NT2/D1 (cell line): ENCODE data around the gene WAPL.
A peak's percentile ranks its signal among the peaks of the same experiment; 100 is the strongest.

Source experiments
- DNase-seq: peaks from one replicate; pipeline ENCODE4 v3.0.0-alpha.2; 2011; ENCODE audit warnings: low read depth, low spot score
- H3K27me3 ChIP-seq: 2 replicates; pipeline ENCODE4 v1.6.0; 2011; ENCODE audit warnings: mild to moderate bottlenecking; ENCODE audit not compliant: insufficient read length, insufficient read depth
- H3K36me3 ChIP-seq: 2 replicates; pipeline ENCODE4 v1.6.1; 2011; ENCODE audit warnings: mild to moderate bottlenecking, low read length, mixed read lengths; ENCODE audit not compliant: insufficient read depth, insufficient read length
- H3K4me1 ChIP-seq: 2 replicates; pipeline ENCODE4 v1.5.1; 2011; ENCODE audit not compliant: insufficient read depth, insufficient read length
- H3K4me3 ChIP-seq: 2 replicates; pipeline ENCODE4 v1.5.1; 2011; ENCODE audit warnings: low read depth; ENCODE audit not compliant: insufficient read length
- H3K9ac ChIP-seq: 2 replicates; pipeline ENCODE4 v1.6.0; 2011; ENCODE audit warnings: low read depth; ENCODE audit not compliant: insufficient read length
- H3K9me3 ChIP-seq: 2 replicates; pipeline ENCODE4 v1.5.1; 2011; ENCODE audit warnings: mild to moderate bottlenecking, low read length; ENCODE audit not compliant: insufficient read depth
- SUZ12 ChIP-seq: IDR thresholded peaks from 2 replicates; pipeline ENCODE4 v1.6.1; 2011; ENCODE audit not compliant: insufficient read length, insufficient read depth; ENCODE audit errors: extremely low read depth
- YY1 ChIP-seq: IDR thresholded peaks from 2 replicates; pipeline ENCODE4 v1.6.1; 2011; ENCODE audit not compliant: insufficient read length, insufficient read depth
- ZNF274 ChIP-seq: IDR thresholded peaks from 2 replicates; pipeline ENCODE4 v1.6.1; 2011; ENCODE audit warnings: mild to moderate bottlenecking, low read depth, low read length

The WAPL gene

DNA sequence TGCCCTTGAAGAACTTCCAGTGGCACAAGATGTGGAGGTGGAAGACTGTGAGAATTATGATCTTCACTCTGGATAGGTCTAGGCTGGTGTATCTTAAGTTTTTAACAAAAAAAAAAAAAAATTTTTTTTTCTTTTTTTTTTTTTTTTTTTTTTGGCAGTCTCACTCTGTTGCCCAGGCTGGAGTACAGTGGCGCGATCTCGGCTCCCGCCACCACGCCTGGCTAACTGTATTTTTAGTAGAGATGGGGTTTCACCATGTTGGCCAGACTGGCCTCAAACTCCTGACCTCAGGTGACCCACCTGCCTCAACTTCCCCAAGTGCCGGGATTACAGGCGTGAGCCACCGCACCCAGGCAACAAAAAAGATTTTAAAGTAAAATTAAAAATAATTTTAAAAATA is 37.9 kb downstream of the WAPL start:
- no peak overlapping the region for H3K9ac ChIP-seq
- TF ChIP-seq ZNF274 (no peak), YY1 (no peak), SUZ12 (no peak)
- peaks cover 18% of the 10 kb centered on the region for H3K36me3 ChIP-seq
- no peaks in the 10 kb centered on the region for H3K9me3 ChIP-seq
- H3K4me3 ChIP-seq: no peak overlapping the region
- H3K4me1 ChIP-seq: no peaks in the 10 kb centered on the region
- H3K27me3 ChIP-seq: no peaks in the 10 kb centered on the region
- DNase-seq: no peak

DNA sequence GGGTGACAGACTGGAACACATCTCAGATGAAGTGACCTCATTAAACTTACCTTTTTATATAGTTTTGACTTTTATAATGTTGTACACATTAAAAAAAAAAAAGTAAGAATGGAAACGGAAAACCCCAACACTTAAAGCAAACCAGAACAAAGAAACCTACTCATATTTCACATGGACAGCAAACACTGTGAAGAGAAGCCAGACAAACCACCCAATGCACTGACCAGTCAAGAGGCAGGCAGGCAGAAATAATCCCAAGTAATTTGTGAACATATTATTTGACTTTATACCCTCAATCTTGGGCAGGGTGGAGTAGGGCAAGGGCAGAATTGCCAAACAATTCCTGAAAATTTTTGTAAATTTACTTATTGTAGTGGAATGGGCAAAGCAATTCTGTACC is 39.8 kb downstream of the WAPL start:
- H3K4me1 ChIP-seq: no peaks in the 10 kb centered on the region
- no peaks in the 10 kb centered on the region for H3K9me3 ChIP-seq
- H3K36me3 ChIP-seq: peaks cover 11% of the 10 kb centered on the region
- TF ChIP-seq SUZ12 (no peak), ZNF274 (no peak), YY1 (no peak)
- H3K4me3 ChIP-seq: no peak overlapping the region
- no peak for DNase-seq
- no peaks in the 10 kb centered on the region for H3K27me3 ChIP-seq
- no peak overlapping the region for H3K9ac ChIP-seq

DNA sequence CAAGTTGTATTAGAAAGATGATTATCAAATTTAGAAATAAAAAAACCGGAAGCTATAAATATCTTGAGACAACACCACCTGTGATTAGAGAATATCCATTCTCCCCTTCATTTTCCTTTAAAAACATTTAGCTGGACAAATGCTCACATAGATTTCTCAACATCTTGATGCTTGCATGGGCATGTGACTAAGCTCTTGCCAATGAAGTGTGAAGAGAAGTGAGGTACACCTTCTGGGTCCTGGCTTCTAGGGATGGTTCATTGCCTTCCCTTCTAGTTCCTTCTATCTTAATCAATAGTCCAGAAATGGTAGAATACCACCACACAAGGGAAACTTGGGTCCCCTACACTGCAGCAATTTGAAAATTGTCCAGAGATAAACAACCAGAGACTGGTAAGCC is 41.0 kb downstream of the WAPL start:
- no peak overlapping the region for H3K9ac ChIP-seq
- no peaks in the 10 kb centered on the region for H3K27me3 ChIP-seq
- peaks cover 9% of the 10 kb centered on the region for H3K36me3 ChIP-seq
- H3K4me1 ChIP-seq: no peaks in the 10 kb centered on the region
- TF ChIP-seq YY1: no peak
- no peak for TF ChIP-seq ZNF274
- no peak for TF ChIP-seq SUZ12
- H3K4me3 ChIP-seq: no peak overlapping the region
- H3K9me3 ChIP-seq: no peaks in the 10 kb centered on the region
- no peak for DNase-seq

DNA sequence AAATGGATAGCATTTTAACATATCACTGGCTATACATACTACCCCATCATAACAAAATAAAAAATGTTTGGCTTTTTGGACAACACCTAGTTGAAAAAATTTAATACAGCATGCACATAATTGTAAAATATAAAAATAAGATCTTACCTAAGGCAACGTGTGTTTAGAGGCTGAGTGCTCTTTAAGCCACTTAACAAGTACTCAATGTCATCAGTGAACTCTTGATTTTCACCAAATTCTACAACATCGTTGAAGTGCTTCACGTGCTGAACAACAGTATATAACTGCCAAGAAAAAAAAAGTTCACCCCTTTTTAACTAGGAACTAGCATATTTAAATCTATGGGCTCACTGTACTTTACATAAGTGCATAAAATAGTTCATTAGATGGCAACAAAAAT is 49.5 kb downstream of the WAPL start:
- Histone ChIP-seq H3K9ac (no peak overlapping the region), H3K4me3 (no peak overlapping the region), H3K27me3 (no peaks in the 10 kb centered on the region), H3K36me3 (peaks cover 41% of the 10 kb centered on the region), H3K9me3 (no peaks in the 10 kb centered on the region), H3K4me1 (no peaks in the 10 kb centered on the region)
- TF ChIP-seq ZNF274 (no peak), SUZ12 (no peak), YY1 (no peak)
- DNase-seq: no peak

DNA sequence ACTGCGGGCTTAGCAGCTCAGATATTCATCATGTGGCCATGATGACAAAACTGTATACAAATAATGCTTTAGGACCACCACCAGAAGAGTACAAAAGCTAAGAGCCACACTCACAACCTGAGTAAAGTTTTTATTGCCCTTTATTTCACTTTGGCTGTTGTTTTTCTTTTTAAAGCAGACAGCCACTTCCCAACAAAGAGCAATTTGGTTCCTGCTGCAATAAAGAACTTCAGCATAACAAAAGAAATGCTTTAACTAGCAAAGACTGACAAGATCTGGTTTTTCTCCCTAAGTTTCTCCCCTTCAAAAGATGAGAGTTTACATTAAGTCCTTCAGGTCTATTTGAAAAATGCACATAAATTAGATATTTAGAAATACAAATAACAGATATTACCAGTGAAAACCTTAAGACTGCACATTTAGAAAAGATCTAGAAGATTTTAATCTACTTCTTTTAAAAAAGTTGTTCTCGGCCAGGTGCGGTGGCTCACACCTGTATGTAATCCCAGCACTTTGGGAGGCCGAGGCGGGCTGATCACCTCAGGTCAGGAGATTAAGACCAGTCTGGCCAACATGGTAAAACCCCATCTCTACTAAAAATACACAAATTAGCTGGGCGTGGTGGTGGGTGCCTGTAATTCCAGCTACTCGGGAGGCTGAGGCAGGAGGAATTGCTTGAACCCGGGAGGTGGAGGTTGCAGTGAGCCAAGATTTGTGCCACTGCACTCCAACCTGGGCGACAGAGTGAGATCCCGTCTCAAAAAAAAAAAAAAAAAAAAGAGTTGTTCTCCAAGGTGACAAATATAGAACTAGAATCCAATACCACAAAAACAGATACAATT is 59.4 kb downstream of the WAPL start:
- Histone ChIP-seq H3K9me3 (no peaks in the 10 kb centered on the region), H3K36me3 (peaks cover 55% of the 10 kb centered on the region), H3K4me3 (no peak overlapping the region), H3K27me3 (no peaks in the 10 kb centered on the region), H3K9ac (no peak overlapping the region), H3K4me1 (no peaks in the 10 kb centered on the region)
- no peak for TF ChIP-seq SUZ12
- no peak for TF ChIP-seq ZNF274
- TF ChIP-seq YY1: no peak
- peak; percentile 16 for DNase-seq

DNA sequence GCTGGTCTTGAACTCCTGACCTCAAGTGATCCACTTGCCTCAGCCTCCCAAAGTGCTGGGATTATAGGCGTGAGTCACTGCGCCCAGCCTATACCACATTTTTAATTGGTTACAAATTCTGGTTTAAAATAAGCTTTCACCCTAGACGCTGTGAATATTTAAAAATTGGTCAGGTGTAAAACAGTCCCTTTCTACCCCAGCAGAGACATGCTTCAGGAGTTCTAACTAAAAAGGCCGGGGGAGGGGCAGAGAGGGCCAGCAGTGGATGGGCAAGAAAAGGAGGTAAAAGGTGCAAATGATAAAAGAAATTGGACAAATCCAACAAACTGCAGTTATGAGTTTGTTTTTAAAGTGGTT is 70.0 kb downstream of the WAPL start:
- no peak overlapping the region for H3K4me3 ChIP-seq
- DNase-seq: no peak
- TF ChIP-seq ZNF274 (no peak), SUZ12 (no peak)
- no peak overlapping the region for H3K9ac ChIP-seq
- H3K27me3 ChIP-seq: no peaks in the 10 kb centered on the region
- no peaks in the 10 kb centered on the region for H3K4me1 ChIP-seq
- peaks cover 15% of the 10 kb centered on the region; the same call in 1 of the 2 replicates for H3K9me3 ChIP-seq
- peaks cover 61% of the 10 kb centered on the region for H3K36me3 ChIP-seq

DNA sequence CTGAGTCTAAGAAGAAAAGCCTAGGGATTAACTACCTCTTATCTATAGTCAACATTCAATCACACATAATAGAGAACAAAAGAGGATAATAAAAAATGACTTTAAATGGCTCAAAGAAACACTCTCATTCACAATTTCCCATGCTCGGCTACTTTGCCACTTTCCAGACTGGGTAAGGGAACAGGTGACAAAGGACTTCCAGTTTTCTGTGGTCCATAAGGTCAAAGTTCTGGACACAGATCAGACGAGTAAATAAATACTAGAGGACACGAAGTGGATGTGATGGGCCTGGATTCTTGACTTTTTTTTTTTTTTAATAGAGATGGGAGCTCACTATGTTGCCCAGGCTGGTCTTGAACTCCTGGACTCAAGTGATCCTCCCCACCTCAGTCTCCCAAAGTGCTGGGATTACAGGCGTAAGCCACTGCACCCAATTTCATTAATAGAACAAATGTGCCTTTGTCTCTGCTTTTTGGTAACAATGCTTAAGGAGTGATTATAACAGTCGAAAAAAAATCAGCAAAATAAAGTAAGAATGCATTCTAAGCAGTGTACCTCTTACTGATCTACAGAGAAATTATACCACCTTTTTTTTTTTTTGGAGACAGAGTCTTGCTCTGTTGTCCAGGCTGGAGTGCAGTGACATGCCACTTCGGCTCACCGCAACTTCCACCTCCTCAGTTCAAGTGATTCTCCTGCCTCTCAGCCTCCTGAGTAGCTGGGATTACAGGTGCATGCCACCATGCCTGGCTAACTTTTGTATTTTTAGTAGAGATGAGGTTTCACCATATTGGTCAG is 70.6 kb downstream of the WAPL start:
- Histone ChIP-seq H3K4me1 (no peaks in the 10 kb centered on the region), H3K9me3 (peaks cover 15% of the 10 kb centered on the region; the same call in 1 of the 2 replicates), H3K4me3 (no peak overlapping the region), H3K27me3 (no peaks in the 10 kb centered on the region), H3K9ac (no peak overlapping the region), H3K36me3 (peaks cover 63% of the 10 kb centered on the region)
- DNase-seq: no peak
- TF ChIP-seq YY1 (no peak), ZNF274 (no peak), SUZ12 (no peak)
